GM12892 (cell line): ENCODE results near the gene TJP1.
"Not testable (repeated sequence)": the region's sequence is repeated elsewhere in the genome, so short reads cannot be mapped to it uniquely, and the experiment has no call there.

Experiments
- POLR2AphosphoS5 ChIP-seq: IDR thresholded peaks from 2 replicates; pipeline ENCODE4 v1.6.1; 2011; ENCODE audit warnings: low read depth, low read length, control low read depth
- TAF1 ChIP-seq: IDR thresholded peaks from 2 replicates; pipeline ENCODE4 v1.6.1; 2011; ENCODE audit warnings: low read depth, mild to moderate bottlenecking, control low read depth, low read length, borderline replicate concordance

DNA sequence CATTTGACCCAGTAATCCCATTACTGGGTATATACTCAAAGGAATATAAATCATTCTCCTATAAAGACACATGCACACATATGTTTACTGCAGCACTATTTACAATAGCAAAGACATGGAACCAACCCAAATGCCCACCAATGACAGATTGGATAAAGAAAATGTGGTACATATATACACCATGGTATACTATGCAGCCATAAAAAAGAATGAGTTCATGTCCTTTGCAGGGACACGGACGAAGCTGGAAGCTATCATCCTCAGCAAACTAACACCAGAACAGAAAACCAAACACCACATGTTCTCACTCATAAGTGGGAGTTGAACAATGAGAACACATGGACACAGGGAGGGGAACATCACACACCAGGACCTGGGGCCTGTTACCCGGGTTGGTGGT is 4.8 kb downstream of the TJP1 start:
- TF ChIP-seq POLR2AphosphoS5, TAF1: not testable (repeated sequence)
